ENCODE data around the gene PLD1. TPM values are rescaled to one million over a fixed set of nuclear protein-coding genes. Genes with fewer than 3 reads are reported as not detected.

The PLD1 gene
- total and polyA plus RNA-seq, 2 of the 8 experiments (the other 6 are each of a cell fraction or from before 2014, with no cell fraction given) = 1.2 to 2.6 TPM

GRCh38 chr3:171712171-171712938, 97.9 kb downstream of the PLD1 start:
- H2AFZ ChIP-seq (ENCODE audit: low read length) = no peak overlapping the region

More at GRCh38 chr3:171712171-171712938, 97.9 kb downstream of the PLD1 start:
- Histone ChIP-seq H3K9ac (replicated peaks in 1 of 4; ENCODE audit: extremely low read depth in 1 of 4, low read depth in 3 of 4, low read length in 3 of 4) (no peak overlapping the region), H4K20me1 (replicated peaks in 1 of 2; ENCODE audit: control insufficient read depth in 1 of 2, insufficient read depth in 2 of 2, low read length in 2 of 2) (no peaks in the 10 kb centered on the region), H3K79me1 (ENCODE audit: low read depth, low read length) (no peaks in the 10 kb centered on the region), H2AK5ac (ENCODE audit: low read depth, low read length) (no peak overlapping the region), H4K5ac (ENCODE audit: insufficient read length, low read depth, low read length) (no peak overlapping the region), H2BK120ac (replicated peaks; ENCODE audit: low read depth, low read length) (peak overlapping the region; percentile 55), H3K23me2 (ENCODE audit: low read depth, low read length) (no peaks in the 10 kb centered on the region), H3K27me3 (replicated peaks in 1 of 4; ENCODE audit: control insufficient read depth in 3 of 4, extremely low read depth in 1 of 4, insufficient read depth in 3 of 4, low read length in 3 of 4) (no peaks in the 10 kb centered on the region), H3K36me3 (ENCODE audit: control insufficient read depth in 2 of 4, insufficient read depth in 4 of 4, low read length in 3 of 4) (no peaks in the 10 kb centered on the region), H2BK20ac (ENCODE audit: low read length) (no peak overlapping the region), H2BK5ac (ENCODE audit: low read depth, low read length) (no peak overlapping the region), H3K4me1 (replicated peaks in 1 of 4; ENCODE audit: control insufficient read depth in 3 of 4, insufficient read depth in 4 of 4, low read length in 3 of 4) (no peaks in the 10 kb centered on the region), H3K14ac (ENCODE audit: insufficient read length) (peak overlapping the region; percentile 100), H3K4ac (replicated peaks; ENCODE audit: insufficient read length, low read depth, low read length) (peak overlapping the region; percentile 91), H3K4me3 (ENCODE audit: extremely low read depth in 1 of 4, insufficient read depth in 2 of 4, low read depth in 3 of 4, low read length in 4 of 4) (no peak overlapping the region), H3K79me2 (ENCODE audit: control insufficient read depth in 1 of 2, insufficient read depth in 2 of 2, low read length in 2 of 2) (no peaks in the 10 kb centered on the region), H3K4me2 (ENCODE audit: insufficient read depth in 1 of 2, low read depth in 2 of 2, low read length in 2 of 2) (no peak overlapping the region), H3K23ac (ENCODE audit: insufficient read length) (no peak overlapping the region), H2BK12ac (ENCODE audit: low read depth, low read length) (no peak overlapping the region), H4K91ac (replicated peaks; ENCODE audit: insufficient read length, low read length) (no peak overlapping the region), H4K8ac (ENCODE audit: extremely low read depth, insufficient read depth, low read length) (no peak overlapping the region), H3K56ac (replicated peaks; ENCODE audit: insufficient read length, low read depth, low read length) (no peak overlapping the region), H2BK15ac (ENCODE audit: low read length) (no peak overlapping the region), H3K18ac (ENCODE audit: extremely low read depth, low read length) (no peak overlapping the region), H3K27ac (ENCODE audit: low read depth, low read length) (no peak overlapping the region), H3K9me3 (ENCODE audit: insufficient read depth in 2 of 2, low read depth in 1 of 2, low read length in 1 of 2) (0 out of 4 replicates have a peak, but pooled peaks cover 3 to 7% of the 10 kb centered on the region in 2 experiments)
- ChIA-PET POLR2A (ENCODE audit: partially characterized antibody) (no interaction called here), CTCF (ENCODE audit: partially characterized antibody) (interaction anchor here (0.6 to 1.4 kb wide), 4 partner anchors 9 to 66 kb away, joined by 3 to 4 read pairs (median 3); no protein-coding TSS in a partner anchor)
- no peak for DNase-seq (ENCODE audit: low read depth in 1 of 2, low spot score in 2 of 2)
- WGBS, 2 experiments (ENCODE audit: extremely low coverage in 1 of 2, insufficient coverage in 1 of 2, insufficient read length in 1 of 2, insufficient replicate concordance in 2 of 2, low coverage in 1 of 2, low lambda C conversion rate in 2 of 2, missing lambda C conversion rate in 1 of 2) = 76% methylated on average over 8 of the region's 8 CpGs; no CpG with 5 or more reads in 1 of the 2 experiments
- FAIRE-seq = no peak
- TF ChIP-seq RAD21 (IDR thresholded peaks at IDR 0.05 in 1 of 2, conservative IDR thresholded peaks at IDR 0.05 in 1 of 2; ENCODE audit: low read depth in 2 of 2, low read length in 2 of 2) = no peak
- TF ChIP-seq E2F6 (IDR thresholded peaks at IDR 0.05) = no peak

Data from H1 (cell line).